GM12875 (cell line): ENCODE results near the gene EIF1.
"Not testable (repeated sequence)": the region's sequence is repeated elsewhere in the genome, so short reads cannot be mapped to it uniquely, and the experiment has no call there.

Source experiments
- H3K4me3 ChIP-seq: one replicate; pipeline ENCODE4 v1.5.1; 2011; ENCODE audit warnings: low read depth, low read length, control low read depth
- CTCF ChIP-seq: IDR thresholded peaks from 2 replicates; pipeline ENCODE4 v1.5.1; 2011; ENCODE audit warnings: low read depth, mild to moderate bottlenecking, control low read depth, inconsistent platforms, low read length, moderate library complexity, borderline replicate concordance; ENCODE audit not compliant: insufficient read depth

EIF1 gene

GRCh38 chr17:41664587-41665565 is 23.8 kb upstream of the EIF1 start:
- no peak for TF ChIP-seq CTCF
- H3K4me3 ChIP-seq: no peak overlapping the region

GRCh38 chr17:41665566-41666236 is 23.0 kb upstream of the EIF1 start:
- peak; percentile 99 for TF ChIP-seq CTCF
- peak overlapping the region; percentile 33 for H3K4me3 ChIP-seq

GRCh38 chr17:41666237-41666641 is 22.4 kb upstream of the EIF1 start:
- peak overlapping the region; percentile 33 for H3K4me3 ChIP-seq
- TF ChIP-seq CTCF: no peak

GRCh38 chr17:41666708-41667279 is 21.9 kb upstream of the EIF1 start:
- H3K4me3 ChIP-seq: peak overlapping the region; percentile 29
- peak; percentile 93 for TF ChIP-seq CTCF

GRCh38 chr17:41667280-41668041 is 21.2 kb upstream of the EIF1 start:
- TF ChIP-seq CTCF: no peak
- no peak overlapping the region for H3K4me3 ChIP-seq

GRCh38 chr17:41672153-41672552 is 16.5 kb upstream of the EIF1 start:
- no peak for TF ChIP-seq CTCF
- no peak overlapping the region for H3K4me3 ChIP-seq

- H3K4me3 ChIP-seq: not testable (repeated sequence)
Measured at GRCh38 chr17:41675157-41676057, 13.3 kb upstream of the EIF1 start.
